Kidney glomerular epithelial cell (primary cell): ENCODE measurements around the gene IL2RA.
"Not testable (repeated sequence)": the region's sequence is repeated elsewhere in the genome, so short reads cannot be mapped to it uniquely, and the experiment has no call there.

ENCODE experiments used
- DNase-seq: peaks from one replicate; lab custom pipeline; 2025; lab: John Stamatoyannopoulos, UW

Gene IL2RA

DNA sequence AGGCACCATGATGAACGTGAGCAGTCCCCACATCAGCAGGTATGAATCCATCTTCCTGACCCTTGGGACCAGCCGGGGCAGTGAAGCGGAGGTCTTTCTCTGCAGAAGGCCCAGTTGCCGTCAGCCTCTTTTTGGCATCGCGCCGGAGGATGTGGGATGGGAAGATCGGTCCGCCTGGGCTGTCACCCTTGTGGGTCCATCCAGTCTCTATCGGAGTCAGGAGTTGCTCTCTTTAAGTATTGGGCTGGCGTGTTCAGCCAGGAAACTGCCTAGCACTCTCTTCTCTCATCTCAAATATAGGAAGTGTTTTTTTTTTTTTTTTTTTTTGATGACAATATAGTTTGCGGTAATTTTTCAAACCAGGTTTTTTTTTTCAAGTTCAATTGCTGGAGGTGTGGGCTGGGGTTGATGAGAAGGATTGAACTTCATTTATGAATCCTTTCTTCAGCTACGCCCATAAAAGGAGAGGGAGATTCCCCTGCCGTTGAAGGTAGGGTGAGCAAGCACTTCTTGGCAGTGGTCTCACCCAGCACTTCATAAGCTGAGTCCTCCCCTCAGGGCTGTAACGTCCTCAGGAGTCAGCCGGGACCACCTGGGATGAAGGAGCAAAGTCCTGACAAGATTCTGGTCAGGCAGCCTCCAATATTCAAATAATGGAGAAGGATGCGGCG, at the start of gene IL2RA:
TSS of gene IL2RA (minus strand) at position 267 of the 671 bp plus-strand sequence. CDS start at position 51, 216 bp downstream.
- no peak for DNase-seq

DNA sequence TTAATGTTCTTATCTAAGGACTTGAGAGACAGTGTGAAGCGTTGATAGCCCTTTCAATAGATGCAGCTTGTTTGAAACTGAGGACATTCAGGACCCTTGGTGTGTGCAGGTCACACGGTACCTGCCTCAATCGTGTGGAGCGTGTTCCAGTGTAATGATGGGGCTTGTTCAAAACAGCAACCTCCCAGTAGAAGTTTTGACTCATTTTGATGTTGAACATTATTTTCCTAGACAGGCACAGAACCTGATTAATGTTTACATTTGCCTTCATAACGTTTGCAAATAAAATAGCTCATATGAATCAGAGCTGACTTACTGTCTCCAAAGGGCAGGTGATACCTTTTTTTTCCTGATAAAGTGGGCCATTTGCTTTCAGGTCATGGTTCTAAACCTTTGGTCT, 48.0 kb upstream of the IL2RA start:
- DNase-seq = no peak

DNA sequence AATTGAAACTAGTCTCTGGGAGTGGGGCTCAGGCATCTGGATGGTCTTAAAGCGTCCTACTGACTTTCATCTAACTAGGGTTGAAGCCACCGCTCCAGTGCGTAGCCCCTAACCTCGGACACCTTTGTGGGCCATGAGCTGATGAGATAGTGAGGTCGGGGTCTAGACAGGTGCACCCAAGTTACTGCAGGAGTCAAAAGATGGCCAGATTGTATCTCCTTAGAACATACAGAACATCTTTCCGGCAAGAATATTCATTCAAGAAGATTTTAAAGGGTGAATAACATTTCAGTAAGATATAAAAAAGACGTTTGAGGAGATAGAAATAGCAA, 47.2 kb upstream of the IL2RA start:
- DNase-seq = no peak

GRCh38 chr10:6108631-6109443, 46.7 kb upstream of the IL2RA start:
- peak; percentile 54 for DNase-seq

GRCh38 chr10:6108072-6108471, 45.9 kb upstream of the IL2RA start:
- peak; percentile 26 for DNase-seq

DNA sequence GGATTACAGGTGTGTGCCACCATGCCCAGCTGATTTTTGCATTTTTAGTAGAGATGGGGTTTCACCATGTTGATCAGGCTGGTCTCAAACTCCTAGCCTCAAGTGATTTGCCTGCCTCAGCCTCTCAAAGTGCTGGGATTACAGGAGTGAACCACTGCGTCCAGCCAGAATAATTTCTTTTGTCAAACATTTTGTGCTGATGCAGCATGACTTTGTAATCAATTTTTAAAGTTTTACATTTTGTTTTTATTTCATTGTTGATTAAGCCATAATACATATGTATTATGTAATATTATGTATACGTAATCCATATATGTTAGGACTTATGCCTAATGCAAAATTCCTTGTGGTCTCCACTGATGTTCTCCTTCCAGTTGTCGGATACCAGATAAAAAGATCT, 45.4 kb upstream of the IL2RA start:
- not testable (repeated sequence) for DNase-seq

- DNase-seq = no peak
These were observed 41.4 kb upstream of the IL2RA start for GRCh38 chr10:6103591-6103990.

DNA sequence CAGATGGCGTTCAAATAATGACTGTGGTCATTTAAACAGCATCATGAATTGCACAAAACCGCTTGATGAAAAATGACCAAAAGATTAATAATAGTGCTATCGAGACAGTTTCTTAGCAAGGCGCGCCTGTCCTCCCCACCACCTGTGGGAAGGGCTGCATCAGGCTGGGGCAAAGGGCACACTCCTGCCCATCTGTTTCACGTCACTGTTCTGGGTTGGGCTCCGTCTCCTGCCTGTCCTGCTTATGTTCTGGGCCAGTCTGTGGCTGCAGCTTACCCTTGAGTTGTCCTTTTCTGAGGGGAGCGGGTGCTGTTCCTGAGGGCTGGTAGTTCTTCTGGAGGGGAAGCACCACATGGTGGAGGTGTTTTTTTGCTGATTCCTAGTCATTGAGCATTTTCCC, 40.0 kb upstream of the IL2RA start:
- DNase-seq = no peak

- no peak for DNase-seq
These were observed 39.0 kb upstream of the IL2RA start for GRCh38 chr10:6101181-6101580.

- DNase-seq = no peak
These were observed 38.2 kb upstream of the IL2RA start for GRCh38 chr10:6100370-6100769.

GRCh38 chr10:6098156-6098555, 36.0 kb upstream of the IL2RA start:
- no peak for DNase-seq

DNA sequence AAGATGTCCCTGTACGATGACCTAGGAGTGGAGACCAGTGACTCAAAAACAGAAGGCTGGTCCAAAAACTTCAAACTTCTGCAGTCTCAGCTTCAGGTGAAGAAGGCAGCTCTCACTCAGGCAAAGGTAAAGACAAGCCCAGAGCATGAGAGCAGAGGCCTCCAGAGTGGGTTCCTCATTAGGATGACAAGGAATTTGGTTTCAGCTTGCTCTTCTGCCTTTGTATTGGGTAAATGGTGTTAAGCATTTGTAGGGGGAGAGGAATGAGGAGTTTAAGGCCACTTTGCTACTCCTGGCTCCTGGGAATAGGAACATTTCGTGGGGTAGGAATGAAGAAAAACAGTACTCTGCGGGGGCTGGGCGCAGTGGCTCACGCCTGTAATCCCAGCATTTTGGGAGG, 34.9 kb upstream of the IL2RA start:
- DNase-seq = no peak

DNA sequence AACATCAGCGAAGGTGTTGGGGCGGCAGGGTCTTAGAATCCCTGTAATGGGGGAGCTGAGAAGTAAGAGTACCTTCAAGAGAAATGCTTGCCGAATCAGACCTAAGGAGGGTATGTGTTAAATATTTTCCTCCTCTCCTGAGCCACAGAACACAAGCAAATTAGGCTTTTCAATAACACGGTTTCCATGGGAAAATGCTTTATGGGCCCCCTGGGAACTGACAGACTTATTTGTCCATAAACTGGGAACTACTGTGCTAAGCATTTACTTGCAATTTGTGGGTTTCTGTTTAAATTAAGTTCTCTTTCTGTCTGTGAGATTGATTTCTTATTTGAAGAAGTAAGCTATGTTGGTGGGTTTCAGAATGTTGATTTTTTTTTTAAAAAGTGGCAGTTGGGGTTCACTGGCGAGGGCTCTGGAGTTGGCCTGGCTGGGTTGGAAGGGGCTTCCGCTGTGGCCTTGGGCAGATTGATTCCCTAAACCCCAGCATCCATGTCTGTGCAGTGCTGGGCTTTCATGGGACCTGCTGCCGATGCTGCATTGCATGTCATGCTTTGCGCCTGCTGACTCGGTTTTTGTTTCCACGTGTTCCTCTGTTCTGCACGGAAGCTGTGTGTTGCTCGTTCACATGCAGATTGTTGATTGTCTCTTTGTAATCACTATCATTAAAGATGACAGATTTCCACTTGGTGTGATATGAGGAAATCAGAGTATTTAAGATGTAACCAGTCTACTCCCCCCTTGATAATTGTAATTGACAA, 33.8 kb upstream of the IL2RA start:
- DNase-seq = no peak

DNA sequence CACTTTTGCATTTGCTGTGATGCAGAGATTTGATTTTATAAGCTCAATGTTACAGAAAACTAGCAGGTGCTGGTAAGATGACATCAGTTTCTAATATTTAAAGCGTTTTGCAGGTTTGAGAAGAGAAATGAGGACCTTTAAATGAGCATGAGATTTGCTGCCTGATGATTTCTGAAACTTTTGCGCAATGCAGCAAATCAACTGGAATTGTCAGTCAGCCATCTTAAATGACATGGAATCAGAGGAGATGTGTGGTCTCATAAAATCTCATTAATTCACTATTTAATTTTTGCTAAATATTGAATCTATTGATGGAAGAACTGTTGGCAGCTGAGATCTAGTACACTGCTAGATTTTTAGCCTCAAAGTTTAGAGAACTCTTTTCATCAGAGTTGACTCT, 30.6 kb upstream of the IL2RA start:
- no peak for DNase-seq

- no peak for DNase-seq
These were observed 29.5 kb upstream of the IL2RA start for GRCh38 chr10:6091630-6092029.

GRCh38 chr10:6089334-6090219, 27.4 kb upstream of the IL2RA start:
- DNase-seq = peak; percentile 16

- peak; percentile 89 for DNase-seq
These were observed 26.7 kb upstream of the IL2RA start, which contains the start of gene RBM17 for GRCh38 chr10:6088721-6089333. Gene RBM17 (plus strand): TSS chr10:6089034. CDS start chr10:6097066, 8,032 bp downstream.

DNA sequence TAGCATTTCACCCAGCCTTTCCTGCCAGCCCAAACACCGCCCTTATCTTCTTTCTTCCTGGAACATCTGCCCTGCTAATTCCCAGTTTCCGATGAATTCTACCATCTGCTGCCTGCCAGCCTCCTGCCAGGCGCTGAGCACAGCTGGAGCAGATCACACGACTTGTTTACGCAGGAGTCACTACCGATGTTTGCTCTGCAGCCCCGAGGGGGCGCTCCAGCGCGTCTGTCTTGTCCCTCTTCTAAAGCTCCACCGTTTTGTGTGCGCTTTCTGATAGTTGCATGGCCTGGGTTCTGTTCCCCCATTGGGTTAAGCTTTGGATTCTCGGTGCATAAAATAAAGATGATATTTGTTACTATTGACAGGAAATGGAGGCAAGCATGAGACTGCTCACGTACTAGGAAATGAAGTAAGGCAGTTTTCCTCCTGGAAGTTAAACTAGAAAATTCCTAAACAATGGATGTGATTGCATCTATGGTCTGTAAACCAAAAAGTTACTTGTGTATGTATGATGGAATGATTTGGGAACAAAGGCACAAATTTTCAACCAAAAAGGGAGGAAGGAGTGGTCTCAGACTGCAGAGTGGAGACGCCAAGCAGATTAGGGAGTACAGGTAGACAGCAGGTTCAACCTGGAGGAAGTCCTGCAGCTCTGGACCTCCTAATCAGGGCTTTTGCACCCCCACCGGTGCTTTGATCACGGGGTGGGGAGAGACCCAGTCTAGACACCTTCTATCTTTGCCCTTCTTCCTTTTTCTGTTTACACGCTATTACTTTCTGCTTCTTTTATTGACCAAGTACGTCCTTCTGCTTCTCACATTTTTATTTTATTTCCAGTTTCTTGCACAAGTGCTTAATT, 24.4 kb upstream of the IL2RA start:
- peak; percentile 30 for DNase-seq

DNA sequence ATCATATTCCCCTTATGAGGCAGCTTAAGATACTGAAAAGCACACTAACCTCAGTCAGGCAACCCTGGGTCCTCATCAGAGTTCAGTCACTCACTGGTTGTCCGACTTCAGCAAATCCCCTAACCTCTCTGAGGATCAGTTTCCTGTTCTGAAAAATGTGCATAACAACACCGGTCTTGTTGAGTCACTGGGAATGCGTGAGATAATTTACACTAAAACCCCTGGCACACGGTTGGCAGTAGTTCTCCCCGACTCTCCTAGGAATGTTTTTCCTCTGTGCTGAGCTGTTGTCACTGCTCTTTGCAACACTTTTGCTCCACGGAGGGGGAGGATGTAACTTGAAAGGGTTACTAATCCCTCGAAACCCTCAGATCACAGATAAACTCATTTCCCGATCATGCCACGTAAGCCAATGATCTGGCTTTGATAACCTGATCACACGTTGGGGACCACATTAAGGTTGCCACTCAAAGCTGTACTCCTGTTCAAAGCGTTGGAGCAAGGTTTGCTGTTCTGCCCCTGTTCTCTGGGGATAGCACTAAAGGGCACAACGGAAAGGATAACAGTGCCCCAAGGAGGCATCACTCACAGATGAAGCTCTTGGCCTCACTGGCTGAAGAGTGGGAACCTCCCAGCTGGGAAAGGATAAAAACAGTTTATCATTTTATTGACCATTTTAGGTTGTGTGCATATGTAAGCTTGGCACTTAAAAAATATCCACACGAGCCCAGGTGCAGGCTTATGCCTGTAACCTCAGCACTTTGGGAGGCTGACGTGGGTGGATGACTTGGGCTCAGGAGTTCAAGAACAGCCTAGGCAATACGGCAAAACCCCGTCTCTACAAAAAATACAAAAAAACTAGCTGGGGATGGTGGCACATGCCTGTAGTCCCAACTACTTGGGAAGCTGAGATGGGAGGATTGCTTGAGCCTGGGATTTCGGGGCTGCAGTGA, 21.6 kb upstream of the IL2RA start:
- no peak for DNase-seq
